K562 (cell line): Measurements from ENCODE around the gene FAM50B. TPM values are rescaled to one million over a fixed set of nuclear protein-coding genes. Genes with fewer than 3 reads are reported as not detected.

Experiments used
- ATAC-seq: fragments of 200-7000 bp; cut with Tn5 transposase; 3 replicates; pipeline ENCODE4 v1.9.1; 2020; ENCODE audit warnings: moderate library complexity
- BruUV-seq: library from RNA; stranded (reverse); fragments of 400-500 nt; replicated peaks from 2 replicates; lab custom pipeline; 2021; lab: Mats Ljungman, UMichigan
- CTCF ChIA-PET: fragments of 300-600 bp; formaldehyde crosslinking; extraction: SDS; loops from one replicate; lab custom pipeline; 2021; ENCODE audit warnings: low intra/inter-chr PET ratio; lab: Yijun Ruan, JAX
- POLR2A ChIA-PET: fragments of 300-600, 350-650 bp; sonication (Branson Sonifier 250); formaldehyde crosslinking; extraction: SDS; loops from one replicate; lab custom pipeline; 2021; ENCODE audit warnings: antibody characterized with exemption, inconsistent platforms; lab: Yijun Ruan, JAX
- DNase-seq, 4 experiments: peaks; one replicate each; pipeline versions ENCODE4 v3.0.0 to v3.0.0-alpha.2; 2011 to 2018; ENCODE audit warnings: low spot score in 3 of 4, mixed read lengths in 3 of 4; ENCODE audit errors: extremely low read depth in 1 of 4
- FAIRE-seq: peaks from 2 replicates; lab custom pipeline; 2011; peaks lifted over from hg19 to GRCh38; lab: Jason Lieb, UNC
- H2AFZ ChIP-seq: 2 replicates; pipeline ENCODE4 v1.6.0; 2011; ENCODE audit warnings: low read depth, low read length, control low read depth, inconsistent platforms
- H3K27ac ChIP-seq: fragments of 200-600 bp; 3 replicates; pipeline ENCODE4 v1.8.0; 2011; ENCODE audit warnings: low read depth, mild to moderate bottlenecking, control low read depth, inconsistent platforms, low read length, moderate library complexity, mixed read lengths; ENCODE audit errors: extremely low read depth
- H3K27me3 ChIP-seq, 2 experiments: fragments of 300-600 bp in 1 of 2; 2 replicates in 1 of 2; 3 replicates in 1 of 2; pipeline versions ENCODE4 v1.6.0 to v1.8.0; 2011; ENCODE audit warnings: inconsistent platforms in 2 of 2, low read length in 2 of 2, mild to moderate bottlenecking in 1 of 2, mixed read lengths in 1 of 2, moderate library complexity in 1 of 2; ENCODE audit not compliant: control insufficient read depth in 2 of 2, insufficient read depth in 2 of 2
- H3K36me3 ChIP-seq: fragments of 300-600 bp; 3 replicates; pipeline ENCODE4 v1.8.0; 2011; ENCODE audit warnings: mild to moderate bottlenecking, low read length, inconsistent platforms; ENCODE audit not compliant: control insufficient read depth, insufficient read depth
- H3K4me1 ChIP-seq, 2 experiments: fragments of 200-600 bp in 1 of 2; replicated peaks in 1 of 2; 2 replicates in 1 of 2; 3 replicates in 1 of 2; pipeline versions ENCODE4 v1.5.1 to v1.8.0; 2011; ENCODE audit warnings: inconsistent platforms in 2 of 2, low read length in 2 of 2, mild to moderate bottlenecking in 1 of 2, mixed read lengths in 1 of 2, moderate library complexity in 1 of 2; ENCODE audit not compliant: control insufficient read depth in 2 of 2, insufficient read depth in 2 of 2
- H3K4me2 ChIP-seq: 2 replicates; pipeline ENCODE4 v1.6.1; 2011; ENCODE audit warnings: low read length, control low read depth, inconsistent platforms, mixed read lengths; ENCODE audit not compliant: insufficient read depth
- H3K4me3 ChIP-seq: fragments of 200-600 bp; sonication (generic), shearing (Covaris generic); 2 replicates; pipeline ENCODE4 v1.5.1; 2016; ENCODE audit warnings: control low read depth, inconsistent platforms
- H3K79me2 ChIP-seq: fragments of 200-600 bp; 3 replicates; pipeline ENCODE4 v1.8.0; 2011; ENCODE audit warnings: low read length, inconsistent platforms; ENCODE audit not compliant: control insufficient read depth, insufficient read depth
- H3K9ac ChIP-seq, 2 experiments: 2 replicates each; pipeline versions ENCODE4 v1.6.0 to v1.6.1; 2011; ENCODE audit warnings: low read depth in 2 of 2, low read length in 2 of 2, control low read depth in 1 of 2, inconsistent platforms in 1 of 2, mild to moderate bottlenecking in 1 of 2, mixed read lengths in 1 of 2; ENCODE audit not compliant: insufficient read depth in 1 of 2
- H3K9me1 ChIP-seq: one replicate; pipeline ENCODE4 v1.6.0; 2011; ENCODE audit warnings: inconsistent platforms, mild to moderate bottlenecking, low read length, moderate library complexity; ENCODE audit not compliant: control insufficient read depth, insufficient read depth
- H3K9me3 ChIP-seq: replicated peaks from 2 replicates; pipeline ENCODE4 v1.5.1; 2011; ENCODE audit warnings: low read depth, low read length, inconsistent platforms; ENCODE audit not compliant: control insufficient read depth, insufficient read depth
- H4K20me1 ChIP-seq: replicated peaks from 2 replicates; pipeline ENCODE4 v1.6.1; 2011; ENCODE audit warnings: low read length, inconsistent platforms, mixed read lengths; ENCODE audit not compliant: control insufficient read depth, insufficient read depth
- HMGXB4 ChIP-seq: sonication (generic); formaldehyde crosslinking; IDR thresholded peaks from 2 replicates; pipeline ENCODE4 v1.8.1; 2023; ENCODE audit warnings: mild to moderate bottlenecking, missing genetic modification reagents
- MCM2 ChIP-seq: fragments of 450-650 bp; IDR thresholded peaks from 2 replicates; pipeline ENCODE4 v1.6.1; 2017; ENCODE audit warnings: low read depth, mild to moderate bottlenecking
- MEIS2 ChIP-seq: fragments of 450-650 bp; IDR thresholded peaks from 2 replicates; pipeline ENCODE4 v1.6.1; 2014; ENCODE audit warnings: mild to moderate bottlenecking; ENCODE audit not compliant: partially characterized antibody
- NFE2 ChIP-seq: IDR thresholded peaks from 2 replicates; pipeline ENCODE4 v1.6.1; 2014; ENCODE audit warnings: antibody characterized with exemption, low read depth
- NFXL1 ChIP-seq: fragments of 450-650 bp; formaldehyde crosslinking; IDR thresholded peaks from 2 replicates; pipeline ENCODE4 v1.4.0; 2021; ENCODE audit warnings: mild to moderate bottlenecking
- NR3C1 ChIP-seq: sonication (generic); formaldehyde crosslinking; IDR thresholded peaks from 2 replicates; pipeline ENCODE4 v1.8.1; 2022; ENCODE audit warnings: missing genetic modification reagents
- PHB ChIP-seq: fragments of 250-450 bp; sonication (Bioruptor Pico); IDR thresholded peaks from 2 replicates; pipeline ENCODE4 v1.5.0; 2021
- TBL1XR1 ChIP-seq, 2 experiments: IDR thresholded peaks; 2 replicates each; pipeline ENCODE4 v1.6.1; 2012; ENCODE audit warnings: improper control_type of control experiment in 2 of 2, low read length in 2 of 2, mild to moderate bottlenecking in 1 of 2
- ZNF518B ChIP-seq: fragments of 250-450 bp; sonication (Bioruptor Pico); IDR thresholded peaks from 2 replicates; pipeline ENCODE4 v1.5.0; 2021; ENCODE audit warnings: mild to moderate bottlenecking, moderate library complexity
- WGBS: fragments of 100-300 bp; shearing (Covaris generic); methylation state at CpG from one replicate; pipeline ENCODE4 v1.1.6; 2016; ENCODE audit warnings: low coverage, mixed read lengths; ENCODE audit not compliant: insufficient coverage; ENCODE audit errors: missing lambda C conversion rate; 5-methylcytosine and 5-hydroxymethylcytosine counted together
- in situ Hi-C: fragments of 300-500 bp; cut with MboI; formaldehyde crosslinking; loops from 4 replicates; pipeline ENCODE4 v1.15.0; 2018; ENCODE audit warnings: inconsistent platforms, mixed read lengths
- intact Hi-C: fragments of 100-400 bp; cut with micrococcal nuclease; formaldehyde crosslinking; loops from 2 replicates; pipeline ENCODE4 v1.14.2; 2022
- polyA plus RNA-seq, 8 experiments: library from polyadenylated mRNA; depleted of rRNA in 4 of 8; stranded (reverse) in 5 of 8; unstranded in 3 of 8; fragments of >200 nt; fragmentation: Nextera tagmentation in 2 of 8; fragmentation: Illumina TruSeq in 1 of 8; extraction: Ambion mirVana in 2 of 8; extraction: Trizol in 1 of 8; gene quantifications; 2 replicates each; pipeline versions ENCODE4 v1.2.1 to v1.2.3, GENCODE V29; 2011 to 2014; ENCODE audit warnings: inconsistent platforms in 1 of 8, missing spikeins in 1 of 8
- total RNA-seq, 7 experiments: library from RNA; depleted of rRNA in 6 of 7; stranded (reverse); fragments of >200 nt in 6 of 7; fragmentation: Illumina TruSeq in 2 of 7; extraction: Trizol in 2 of 7; gene quantifications; 2 replicates each; pipeline versions ENCODE4 v1.2.1 to v1.2.3, GENCODE V29; 2011 to 2021; ENCODE audit warnings: low replicate concordance in 1 of 7

Gene FAM50B
- total and polyA plus RNA-seq, 9 of the 15 experiments (the other 6 are each of a cell fraction or from before 2014, with no cell fraction given) = 0.09 to 0.16 (median 0.13) TPM; not detected in 6

GRCh38 chr6:3867641-3868502 lies 18.7 kb downstream of the FAM50B start (continued):
- TF ChIP-seq MEIS2 = no peak
- no peak for TF ChIP-seq NFXL1 (CRISPR knock-in tag)
- no peak for TF ChIP-seq HMGXB4 (CRISPR knock-in tag)
- TF ChIP-seq MCM2 = no peak

- DNase-seq (no peak), ATAC-seq (no peak), FAIRE-seq (no peak)
- no peak overlapping the region for H3K4me3 ChIP-seq
- in situ Hi-C loops (no loop called here), intact Hi-C loops (no loop called here)
- H3K36me3 ChIP-seq = no peaks in the 10 kb centered on the region
- H3K4me2 ChIP-seq = no peak overlapping the region
- H3K9ac ChIP-seq = no peak overlapping the region
- no peak overlapping the region for H2AFZ ChIP-seq
- H3K79me2 ChIP-seq = no peaks in the 10 kb centered on the region
- CTCF ChIA-PET = no interaction called here
- H3K27me3 ChIP-seq = peaks cover 60 to 66% of the 10 kb centered on the region in 2 experiments
- no peaks in the 10 kb centered on the region for H3K9me1 ChIP-seq
- POLR2A ChIA-PET = no interaction called here
- BruUV-seq = no TSS peak
- no peak overlapping the region for H3K27ac ChIP-seq
- H3K9me3 ChIP-seq = no peaks in the 10 kb centered on the region
- H3K4me1 ChIP-seq = no peaks in the 10 kb centered on the region
- H4K20me1 ChIP-seq = peaks cover 10% of the 10 kb centered on the region; the same call in 1 of the 2 replicates
- 4% methylated on average over 7 of the region's 7 CpGs for WGBS
- TF ChIP-seq NFE2 (no peak), PHB (no peak), NR3C1 (CRISPR knock-in tag) (no peak), TBL1XR1 (IDR thresholded peaks at IDR 0.05; ENCODE audit: low read length in 2 of 2) (no peak), ZNF518B (CRISPR knock-in tag) (no peak)
Measured at GRCh38 chr6:3868544-3868943, 19.4 kb downstream of the FAM50B start.
